Measurements from ENCODE around the gene DMRT1.

GRCh38 chr9:947985-948384 is 106.5 kb downstream of the DMRT1 start:
- TF ChIP-seq CTCF (IDR thresholded peaks at IDR 0.05), result no peak
- no peak for TF ChIP-seq POLR2A (IDR thresholded peaks at IDR 0.05)
- no peak for TF ChIP-seq EP300 (IDR thresholded peaks at IDR 0.05)
